HG02884 (cell line): ENCODE results near the gene SIX5.
"Not testable (repeated sequence)": the region's sequence is repeated elsewhere in the genome, so short reads cannot be mapped to it uniquely, and the experiment has no call there.

ENCODE experiments used
- ATAC-seq: cut with Tn5 transposase; IDR thresholded peaks from one replicate; pipeline ENCODE4 v1.9.1; 2021; ENCODE audit warnings: mild to moderate bottlenecking, moderate library complexity; ENCODE audit not compliant: unreplicated experiment

The SIX5 gene

GRCh38 chr19:45768984-45769782 is at the start of gene SIX5:
SIX5 (minus strand) TSS chr19:45769252; CDS start chr19:45768844, 408 bp downstream.
- ATAC-seq, result peak; percentile 38

GRCh38 chr19:45817725-45818301 is 48.8 kb upstream of the SIX5 start:
- ATAC-seq, result no peak

- ATAC-seq, result peak; percentile 79
These were observed 48.1 kb upstream of the SIX5 start for GRCh38 chr19:45817010-45817724.

GRCh38 chr19:45816236-45817009 is 47.4 kb upstream of the SIX5 start:
- ATAC-seq, result no peak

GRCh38 chr19:45815481-45816216 is 46.6 kb upstream of the SIX5 start:
- ATAC-seq, result no peak

GRCh38 chr19:45814851-45815480 is 45.9 kb upstream of the SIX5 start, which contains the start of gene RSPH6A:
RSPH6A (minus strand) TSS chr19:45815308; CDS start chr19:45815176, 132 bp downstream.
- no peak for ATAC-seq

- ATAC-seq, result no peak
These were observed 45.2 kb upstream of the SIX5 start for GRCh38 chr19:45814166-45814780.

- no peak for ATAC-seq
These were observed 43.2 kb upstream of the SIX5 start for GRCh38 chr19:45812297-45812696.

GRCh38 chr19:45809643-45810159 is 40.6 kb upstream of the SIX5 start:
- ATAC-seq, result no peak

- ATAC-seq, result no peak
These were observed 36.7 kb upstream of the SIX5 start for GRCh38 chr19:45805719-45806118.

- no peak for ATAC-seq
These were observed 35.8 kb upstream of the SIX5 start for GRCh38 chr19:45804959-45805230.

- ATAC-seq, result no peak
These were observed 35.3 kb upstream of the SIX5 start for GRCh38 chr19:45804140-45804958.

GRCh38 chr19:45801603-45802175 is 32.6 kb upstream of the SIX5 start:
- no peak for ATAC-seq

- no peak for ATAC-seq
These were observed 31.1 kb upstream of the SIX5 start for GRCh38 chr19:45800070-45800553.

- ATAC-seq, result not testable (repeated sequence)
These were observed 30.5 kb upstream of the SIX5 start for GRCh38 chr19:45799541-45799940.

GRCh38 chr19:45798995-45799517 is 30.0 kb upstream of the SIX5 start:
- ATAC-seq, result no peak

- no peak for ATAC-seq
These were observed 25.6 kb upstream of the SIX5 start for GRCh38 chr19:45794627-45795026.

- no peak for ATAC-seq
These were observed 24.8 kb upstream of the SIX5 start for GRCh38 chr19:45793876-45794275.
